HUES64 (cell line): ENCODE data around the gene PLA2R1.

Experiments used
- H3K27ac ChIP-seq: 2 replicates; pipeline ENCODE4 v1.7.0; 2013; ENCODE audit warnings: low read depth, low read length, inconsistent platforms
- H3K27me3 ChIP-seq: 2 replicates; pipeline ENCODE4 v1.6.1; 2013; ENCODE audit warnings: mild to moderate bottlenecking, low read length; ENCODE audit not compliant: insufficient read depth
- H3K36me3 ChIP-seq: 2 replicates; pipeline ENCODE4 v1.6.1; 2013; ENCODE audit warnings: mild to moderate bottlenecking, low read length; ENCODE audit not compliant: insufficient read depth
- H3K4me1 ChIP-seq: 2 replicates; pipeline ENCODE4 v1.6.1; 2013; ENCODE audit warnings: mild to moderate bottlenecking, low read length, moderate library complexity; ENCODE audit not compliant: insufficient read depth
- H3K4me3 ChIP-seq: 2 replicates; pipeline ENCODE4 v1.5.1; 2013; ENCODE audit warnings: mild to moderate bottlenecking, low read length, moderate library complexity
- H3K9ac ChIP-seq: 2 replicates; pipeline ENCODE4 v1.6.1; 2013; ENCODE audit warnings: mild to moderate bottlenecking, low read depth, low read length
- H3K9me3 ChIP-seq: 2 replicates; pipeline ENCODE4 v1.6.1; 2013; ENCODE audit warnings: low read depth, low read length; ENCODE audit not compliant: insufficient read depth
- WGBS: fragments of 150-250, 120-280 bp; methylation state at CpG from one replicate; pipeline ENCODE4 v1.1.7; 2013; ENCODE audit warnings: missing lambda C conversion rate; 5-methylcytosine and 5-hydroxymethylcytosine counted together

The PLA2R1 gene

DNA sequence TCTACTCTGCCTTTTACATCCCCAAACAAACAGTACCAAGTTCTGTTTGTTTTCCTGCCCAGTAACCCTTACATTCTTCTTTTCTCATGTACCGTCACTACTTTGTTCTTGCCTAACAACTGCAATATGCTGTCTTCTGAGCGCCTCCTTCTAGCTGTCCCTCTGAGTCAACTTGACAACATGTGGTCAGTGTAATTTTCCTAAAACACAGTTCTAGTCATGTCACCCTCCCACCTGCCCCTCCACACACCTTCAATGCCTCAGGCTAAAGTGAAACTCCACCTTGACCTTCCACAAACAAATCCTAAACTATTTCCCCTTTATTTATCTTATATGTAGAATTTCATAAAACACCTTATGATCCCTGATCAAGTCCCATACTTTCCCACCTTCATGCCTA lies 139.9 kb downstream of the PLA2R1 start:
- Histone ChIP-seq H3K36me3 (no peaks in the 10 kb centered on the region), H3K9ac (no peak overlapping the region), H3K9me3 (no peaks in the 10 kb centered on the region), H3K4me3 (no peak overlapping the region), H3K27me3 (peaks cover 5% of the 10 kb centered on the region; the same call in 1 of the 2 replicates), H3K4me1 (no peaks in the 10 kb centered on the region), H3K27ac (no peak overlapping the region)
- WGBS, result 91% methylated on average over 2 of the region's 2 CpGs

DNA sequence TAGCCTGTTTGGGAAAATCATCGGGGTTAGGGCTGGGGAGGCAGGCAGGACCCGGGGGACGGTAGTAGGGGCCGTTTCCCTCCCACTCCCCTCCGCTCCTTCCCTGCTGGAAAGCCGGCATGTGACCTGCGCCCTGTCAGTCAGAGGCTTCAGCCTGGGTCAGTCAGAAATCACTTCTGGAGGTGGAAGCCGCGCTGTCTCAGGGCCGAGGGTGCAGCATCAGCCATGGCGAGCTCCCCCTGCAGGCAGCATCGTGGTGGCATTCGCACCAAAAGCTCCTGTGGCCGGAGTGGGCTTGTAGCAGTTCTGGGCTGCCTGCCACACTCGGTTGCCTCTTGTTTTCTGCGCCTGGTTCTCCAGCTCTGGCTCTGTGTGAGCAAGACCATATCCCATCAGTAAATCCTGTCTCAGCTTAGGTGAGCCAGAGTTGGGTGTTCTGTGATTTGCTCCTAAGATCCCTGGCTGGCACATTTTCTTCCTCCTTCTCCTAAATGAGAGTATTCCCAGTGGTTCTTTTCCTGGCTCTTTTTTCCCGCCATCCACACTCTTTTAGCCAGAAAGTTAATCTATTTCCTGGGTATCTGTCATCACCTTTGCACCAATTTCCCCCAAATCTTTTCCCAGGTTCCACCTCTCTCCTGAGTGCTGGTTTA lies 140.5 kb downstream of the PLA2R1 start:
- no peak overlapping the region for H3K9ac ChIP-seq
- 0 out of 2 replicates have a peak overlapping the region, but pooled peaks have one; percentile 20 for H3K4me3 ChIP-seq

DNA sequence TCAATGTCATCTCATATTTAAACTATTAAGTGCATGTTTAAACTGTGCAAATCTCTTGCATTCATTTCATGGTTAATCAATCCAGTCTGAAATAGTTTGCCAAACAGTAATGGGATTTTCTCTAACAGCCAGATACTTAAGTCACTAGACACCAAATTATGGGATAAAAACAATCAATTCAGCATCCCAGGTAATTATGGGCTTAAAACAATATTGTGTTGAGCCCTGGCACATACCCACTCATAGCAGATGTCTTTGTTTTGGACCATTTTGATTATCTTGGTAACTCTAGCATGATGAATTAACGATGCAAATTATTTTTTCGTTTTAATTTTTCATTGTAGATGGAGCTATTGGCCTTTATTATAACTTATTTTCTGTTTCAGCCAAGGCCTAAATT lies 145.9 kb downstream of the PLA2R1 start:
- no peaks in the 10 kb centered on the region for H3K36me3 ChIP-seq
- 100% methylated on average over 2 of the region's 2 CpGs for WGBS
- H3K4me3 ChIP-seq, result no peak overlapping the region
- H3K9ac ChIP-seq, result no peak overlapping the region
- peaks cover 5% of the 10 kb centered on the region; the same call in 1 of the 2 replicates for H3K27me3 ChIP-seq
- H3K4me1 ChIP-seq, result no peaks in the 10 kb centered on the region
- H3K9me3 ChIP-seq, result no peaks in the 10 kb centered on the region
- no peak overlapping the region for H3K27ac ChIP-seq

More for the DNA sequence above, 140.5 kb downstream of the PLA2R1 start:
- no peaks in the 10 kb centered on the region for H3K36me3 ChIP-seq
- 16% methylated on average over 17 of the region's 17 CpGs for WGBS
- H3K27ac ChIP-seq, result no peak overlapping the region
- H3K9me3 ChIP-seq, result no peaks in the 10 kb centered on the region
- H3K4me1 ChIP-seq, result no peaks in the 10 kb centered on the region
- peaks cover 5% of the 10 kb centered on the region; the same call in 1 of the 2 replicates for H3K27me3 ChIP-seq

DNA sequence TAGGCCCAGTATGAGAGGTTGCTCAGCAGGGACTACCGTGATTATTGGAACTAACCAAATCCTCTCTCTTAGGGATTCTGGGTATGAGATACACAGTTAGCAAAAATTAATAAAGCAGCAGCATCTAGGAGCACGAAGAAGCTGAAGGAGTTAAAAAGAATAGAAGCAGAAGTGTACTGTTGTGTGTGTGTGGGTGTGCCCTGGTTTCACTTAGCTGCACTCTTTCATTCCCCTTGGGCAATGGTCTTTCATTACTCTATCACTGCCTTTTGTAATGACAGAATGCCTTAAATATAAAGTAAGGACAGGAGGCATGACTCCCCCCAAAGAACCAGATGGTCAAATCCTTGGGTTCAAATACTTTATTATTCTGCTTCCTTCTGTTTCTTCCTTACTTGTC lies 148.5 kb downstream of the PLA2R1 start:
- Histone ChIP-seq H3K27ac (no peak overlapping the region), H3K9me3 (no peaks in the 10 kb centered on the region), H3K4me1 (no peaks in the 10 kb centered on the region), H3K36me3 (no peaks in the 10 kb centered on the region), H3K9ac (no peak overlapping the region), H3K4me3 (no peak overlapping the region), H3K27me3 (peaks cover 2% of the 10 kb centered on the region; the same call in 1 of the 2 replicates)
- WGBS, result 91% methylated on average over 2 of the region's 2 CpGs

DNA sequence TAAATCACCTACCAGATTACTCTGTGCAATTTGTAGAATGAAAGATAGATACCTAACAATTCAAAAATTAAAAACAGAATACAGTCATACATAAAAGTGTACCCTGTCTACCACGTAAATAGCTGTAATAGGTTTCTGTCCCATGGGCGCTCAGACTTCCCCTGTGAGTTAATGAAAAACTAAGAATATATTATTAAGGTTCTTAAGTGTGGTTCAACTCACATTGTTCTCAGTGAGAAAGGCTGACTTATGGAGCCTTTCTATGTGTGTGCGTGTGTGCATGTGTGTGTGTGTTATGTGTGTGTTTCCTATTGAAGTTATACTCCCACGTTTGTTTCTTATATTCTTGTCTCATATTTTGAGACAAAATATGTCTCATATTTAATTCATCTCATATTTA lies 149.8 kb downstream of the PLA2R1 start:
- Histone ChIP-seq H3K27ac (no peak overlapping the region), H3K9me3 (no peaks in the 10 kb centered on the region)
- WGBS, result 93% methylated on average over 4 of the region's 4 CpGs

DNA sequence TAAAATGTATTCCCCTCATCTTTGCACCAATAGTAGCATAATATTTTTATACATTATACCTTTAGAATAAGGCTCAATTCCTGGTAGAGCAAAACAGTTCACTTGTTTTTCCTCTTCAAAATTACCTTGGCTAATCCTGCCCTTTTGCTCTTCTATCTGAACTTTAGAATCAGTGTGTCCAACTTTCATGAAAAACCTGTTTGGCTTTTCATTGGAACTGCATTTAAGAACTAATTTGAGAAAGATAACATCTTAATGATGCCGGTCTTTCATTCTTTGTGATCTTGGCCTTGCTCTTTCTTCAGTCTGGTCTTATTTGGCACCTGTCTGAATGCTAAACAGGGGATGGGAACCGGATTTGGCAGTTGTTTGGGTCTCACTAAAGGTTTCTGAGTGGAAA lies 151.5 kb downstream of the PLA2R1 start:
- WGBS, result 89% methylated on average over 2 of the region's 2 CpGs
- Histone ChIP-seq H3K27me3 (peaks cover 8% of the 10 kb centered on the region), H3K36me3 (no peaks in the 10 kb centered on the region), H3K4me3 (no peak overlapping the region), H3K9ac (no peak overlapping the region), H3K9me3 (no peaks in the 10 kb centered on the region), H3K27ac (no peak overlapping the region), H3K4me1 (no peaks in the 10 kb centered on the region)

More for the DNA sequence above, 149.8 kb downstream of the PLA2R1 start:
- Histone ChIP-seq H3K36me3 (no peaks in the 10 kb centered on the region), H3K27me3 (peaks cover 8% of the 10 kb centered on the region; the same call in 1 of the 2 replicates), H3K4me3 (no peak overlapping the region), H3K4me1 (no peaks in the 10 kb centered on the region), H3K9ac (no peak overlapping the region)

DNA sequence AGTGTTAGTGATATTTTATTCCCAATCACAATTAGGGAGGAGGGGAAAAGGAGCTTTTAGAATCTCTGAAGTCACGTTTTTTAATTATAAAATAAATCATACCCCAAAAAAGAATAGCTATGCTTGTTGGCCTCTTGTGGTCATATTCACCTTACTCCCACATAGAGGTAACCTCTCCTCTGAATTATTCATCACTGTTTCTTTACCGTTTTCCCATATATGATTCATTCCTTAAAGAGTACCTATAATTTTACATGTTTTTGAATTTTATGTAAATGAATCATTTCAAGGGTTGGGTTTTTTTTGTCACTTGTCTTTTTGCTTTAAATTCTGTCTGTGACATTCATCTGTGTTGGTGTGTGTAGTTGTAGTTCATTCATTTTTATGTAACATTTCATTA lies 153.8 kb downstream of the PLA2R1 start:
- Histone ChIP-seq H3K9me3 (no peaks in the 10 kb centered on the region), H3K27ac (no peak overlapping the region), H3K36me3 (no peaks in the 10 kb centered on the region), H3K27me3 (peaks cover 31% of the 10 kb centered on the region), H3K4me1 (no peaks in the 10 kb centered on the region), H3K9ac (no peak overlapping the region), H3K4me3 (no peak overlapping the region)
- WGBS, result 80% methylated on average over 2 of the region's 2 CpGs

DNA sequence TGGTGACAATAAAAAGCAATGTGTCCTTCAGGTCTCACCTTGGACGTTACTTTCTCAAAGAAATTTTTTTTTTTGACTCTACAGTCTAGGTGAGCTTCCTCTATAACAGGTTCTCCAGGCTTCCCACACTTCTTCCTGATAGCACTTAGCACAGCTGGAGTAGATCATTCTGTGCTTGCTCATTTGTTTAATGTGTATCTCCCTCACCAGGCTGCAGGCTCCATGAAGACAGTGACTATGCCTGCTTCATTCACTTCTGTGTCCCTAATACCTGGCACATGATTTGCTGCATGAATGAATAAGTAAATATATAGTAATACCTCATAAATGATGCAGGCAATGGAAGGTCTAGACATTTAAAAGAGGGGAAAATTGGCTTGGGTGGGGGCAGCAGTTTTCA lies 154.5 kb downstream of the PLA2R1 start:
- peaks cover 38% of the 10 kb centered on the region for H3K27me3 ChIP-seq
- no peaks in the 10 kb centered on the region for H3K36me3 ChIP-seq
- H3K4me1 ChIP-seq, result no peaks in the 10 kb centered on the region
- WGBS, result 88% methylated on average over 1 of the region's 1 CpG
- H3K9me3 ChIP-seq, result no peaks in the 10 kb centered on the region
- no peak overlapping the region for H3K27ac ChIP-seq
- H3K4me3 ChIP-seq, result no peak overlapping the region
- H3K9ac ChIP-seq, result no peak overlapping the region

DNA sequence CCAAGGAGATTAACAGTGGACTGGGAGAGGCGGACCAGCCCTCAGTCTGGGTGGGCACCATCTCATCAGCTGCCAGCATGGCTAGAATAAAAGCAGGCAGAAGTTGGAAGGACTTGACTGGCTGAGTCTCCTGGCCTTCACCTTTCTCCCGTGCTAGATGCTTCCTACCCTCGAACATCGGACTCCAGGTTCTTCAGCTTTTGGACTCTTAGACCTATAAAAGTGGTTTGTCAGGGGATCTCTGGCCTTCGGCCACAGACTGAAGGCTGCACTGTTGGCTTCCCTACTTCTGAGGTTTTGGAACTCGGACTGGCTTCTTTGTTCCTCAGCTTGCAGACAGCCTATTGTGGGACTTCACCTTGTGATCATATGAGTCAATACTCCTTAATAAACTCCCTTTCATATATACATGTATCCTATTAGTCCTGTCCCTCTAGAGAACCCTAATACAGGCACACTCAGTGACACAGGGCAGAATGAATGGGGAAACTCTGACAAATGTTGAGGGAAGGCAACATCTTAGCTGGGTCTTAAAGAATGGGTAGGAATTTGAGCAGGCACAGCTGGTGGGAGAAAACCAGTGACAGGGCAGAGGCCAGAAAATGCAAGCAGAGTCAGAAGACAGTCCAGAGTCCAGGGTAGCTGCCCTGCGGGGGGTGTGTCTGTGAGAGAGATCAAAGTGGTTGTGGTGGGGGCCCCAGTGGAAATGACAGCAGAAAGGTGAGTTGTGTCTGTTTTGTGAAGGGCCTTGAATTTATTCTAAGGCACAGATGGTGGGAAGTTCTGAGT lies 156.3 kb downstream of the PLA2R1 start:
- H3K9me3 ChIP-seq, result no peaks in the 10 kb centered on the region
- peaks cover 50% of the 10 kb centered on the region for H3K27me3 ChIP-seq
- no peaks in the 10 kb centered on the region for H3K36me3 ChIP-seq
- H3K27ac ChIP-seq, result no peak overlapping the region
- no peaks in the 10 kb centered on the region for H3K4me1 ChIP-seq
- H3K9ac ChIP-seq, result no peak overlapping the region
- H3K4me3 ChIP-seq, result no peak overlapping the region
- 93% methylated on average over 7 of the region's 7 CpGs for WGBS

DNA sequence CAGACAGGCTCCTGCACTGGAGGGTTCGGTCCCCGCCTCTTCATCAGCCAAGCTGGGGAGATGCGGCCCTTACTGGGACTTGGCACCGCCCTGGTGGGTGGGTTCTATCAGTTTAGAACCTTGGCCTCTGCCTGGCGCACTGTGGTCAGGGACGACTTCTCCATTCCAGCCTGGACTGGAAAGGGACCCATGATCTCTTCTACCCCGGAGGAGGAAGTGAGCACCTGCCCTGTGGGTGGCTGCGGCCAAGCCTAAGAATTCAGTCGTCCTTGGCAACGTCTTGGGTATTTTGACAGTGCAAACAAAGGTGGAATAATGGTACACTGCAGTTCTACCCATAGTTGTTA lies 157.5 kb downstream of the PLA2R1 start:
- Histone ChIP-seq H3K27ac (no peak overlapping the region), H3K9ac (no peak overlapping the region), H3K27me3 (peaks cover 52% of the 10 kb centered on the region), H3K36me3 (no peaks in the 10 kb centered on the region), H3K4me3 (peak overlapping the region; percentile 59), H3K4me1 (no peaks in the 10 kb centered on the region), H3K9me3 (no peaks in the 10 kb centered on the region)
- 94% methylated on average over 10 of the region's 10 CpGs for WGBS

DNA sequence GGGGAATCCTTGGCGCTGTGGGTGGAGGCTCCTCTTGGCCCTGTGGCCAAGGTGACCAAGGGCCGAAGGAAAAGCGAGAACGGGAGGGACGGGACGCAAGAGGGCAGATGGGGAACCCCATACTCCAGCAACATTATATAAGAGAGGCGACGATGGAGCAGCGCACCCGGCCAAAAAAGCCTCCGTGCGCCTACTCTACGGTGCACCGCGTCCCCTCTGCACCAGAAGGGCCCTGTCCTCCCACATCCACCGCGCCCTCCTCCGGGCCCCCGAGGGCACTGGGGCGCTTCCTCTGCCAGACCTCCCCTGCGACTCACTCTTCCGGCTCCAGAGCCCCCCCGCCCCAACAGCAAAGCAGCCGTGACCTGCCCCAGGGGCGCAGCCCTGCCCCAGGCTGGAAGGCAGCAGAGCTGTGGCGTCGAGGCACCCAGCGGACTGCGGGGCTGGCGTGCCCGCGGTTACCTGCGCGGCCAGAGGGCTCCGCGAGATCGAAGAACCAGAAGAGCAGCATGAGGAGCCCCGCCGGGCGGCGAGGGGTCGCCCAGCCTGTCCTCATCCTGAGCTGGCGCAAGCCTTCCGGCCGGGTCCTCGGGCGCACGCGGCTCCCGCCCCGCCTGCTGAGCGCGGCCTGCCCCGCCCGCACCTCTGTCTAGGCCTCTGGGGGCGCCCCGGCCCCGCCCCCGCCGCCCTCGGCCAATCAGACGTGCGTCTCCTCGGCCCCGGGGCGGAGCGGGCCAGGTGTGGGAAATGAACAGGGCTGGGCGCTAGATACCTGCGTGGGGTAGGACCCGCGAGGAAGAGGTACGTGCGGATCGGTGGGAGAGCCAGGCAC lies 158.1 kb downstream of the PLA2R1 start, which contains the start of gene LY75:
TSS of gene LY75 (minus strand) at position 630 of the 832 bp plus-strand sequence.
- no peaks in the 10 kb centered on the region for H3K36me3 ChIP-seq
- no peak within 1 kb of the TSS for H3K27ac ChIP-seq
- H3K4me3 ChIP-seq, result peak within 1 kb of the TSS; percentile 59
- peak within 1 kb of the TSS; percentile 71 for H3K9ac ChIP-seq
- no peaks in the 10 kb centered on the region for H3K4me1 ChIP-seq
- H3K9me3 ChIP-seq, result no peaks in the 10 kb centered on the region
- H3K27me3 ChIP-seq, result peaks cover 52% of the 10 kb centered on the region
- 95% methylated on average over 74 of the region's 74 CpGs for WGBS
